HepG2 (cell line): ENCODE data around the gene NCOA5. TPM values are rescaled to one million over a fixed set of nuclear protein-coding genes. Genes with fewer than 3 reads are reported as not detected.

ENCODE experiments used
- ADNP ChIP-seq: sonication (generic); formaldehyde crosslinking; IDR thresholded peaks from 2 replicates; pipeline ENCODE4 v1.4.0; 2020; ENCODE audit warnings: missing genetic modification reagents
- BRCA1 ChIP-seq: sonication (generic); formaldehyde crosslinking; IDR thresholded peaks from 2 replicates; pipeline ENCODE4 v1.4.0; 2020; ENCODE audit warnings: missing genetic modification reagents
- CENPT ChIP-seq: sonication (generic); formaldehyde crosslinking; IDR thresholded peaks from 2 replicates; pipeline ENCODE4 v1.8.0; 2022; ENCODE audit warnings: low read depth, mild to moderate bottlenecking, moderate library complexity, missing genetic modification reagents
- GZF1 ChIP-seq: sonication (generic); formaldehyde crosslinking; IDR thresholded peaks from 2 replicates; pipeline ENCODE4 v1.5.1; 2020; ENCODE audit warnings: mild to moderate bottlenecking, missing genetic modification reagents
- KDM1A ChIP-seq: IDR thresholded peaks from 2 replicates; pipeline ENCODE4 v1.6.1; 2016; ENCODE audit warnings: missing compliant biosample characterization
- KLF12 ChIP-seq: sonication (generic); formaldehyde crosslinking; IDR thresholded peaks from 2 replicates; pipeline ENCODE4 v1.4.0; 2020; ENCODE audit warnings: missing genetic modification reagents, borderline replicate concordance
- PHB2 ChIP-seq: fragments of 450-650 bp; IDR thresholded peaks from 2 replicates; pipeline ENCODE4 v1.6.1; 2018; ENCODE audit not compliant: partially characterized antibody
- POLR2G ChIP-seq: fragments of 200-400 bp; formaldehyde crosslinking; IDR thresholded peaks from 2 replicates; pipeline ENCODE4 v1.6.1; 2018; ENCODE audit warnings: mild to moderate bottlenecking, low read depth, low read length, moderate library complexity
- TCF7 ChIP-seq: sonication (generic); IDR thresholded peaks from 2 replicates; pipeline ENCODE4 v1.6.1; 2016; ENCODE audit warnings: antibody characterized with exemption, low read depth
- ZMYM4 ChIP-seq: sonication (generic); formaldehyde crosslinking; IDR thresholded peaks from 2 replicates; pipeline ENCODE4 v1.8.1; 2023; ENCODE audit warnings: mild to moderate bottlenecking, missing genetic modification reagents
- ZNF10 ChIP-seq: sonication (generic); formaldehyde crosslinking; IDR thresholded peaks from 2 replicates; pipeline ENCODE4 v1.4.0; 2020; ENCODE audit warnings: mild to moderate bottlenecking, low read depth, missing genetic modification reagents, borderline replicate concordance
- ZNF556 ChIP-seq: sonication (generic); formaldehyde crosslinking; IDR thresholded peaks from 2 replicates; pipeline ENCODE4 v1.4.0; 2020; ENCODE audit warnings: mild to moderate bottlenecking, missing genetic modification reagents, borderline replicate concordance
- ZNF776 ChIP-seq: sonication (generic); formaldehyde crosslinking; IDR thresholded peaks from 2 replicates; pipeline ENCODE4 v1.4.0; 2020; ENCODE audit warnings: mild to moderate bottlenecking, missing genetic modification reagents
- polyA plus RNA-seq, 8 experiments: library from polyadenylated mRNA; depleted of rRNA in 3 of 8; stranded (reverse) in 7 of 8; unstranded in 1 of 8; fragments of >200 nt; fragmentation: Illumina TruSeq in 4 of 8; extraction: Trizol in 4 of 8; gene quantifications; 2 replicates each; pipeline versions ENCODE4 v1.2.1 to v1.2.3, GENCODE V29; 2011 to 2016; ENCODE audit warnings: low read depth in 4 of 8, missing spikeins in 1 of 8, mixed read lengths in 1 of 8; ENCODE audit not compliant: insufficient read depth in 1 of 8
- total RNA-seq, 5 experiments: library from RNA; depleted of rRNA; stranded (reverse); fragments of >200 nt; fragmentation: Illumina TruSeq; extraction: Trizol; gene quantifications; 2 replicates each; pipeline ENCODE4 v1.2.3, GENCODE V29; 2016; ENCODE audit warnings: low read depth in 1 of 5
- TF ChIP-seq, protein P1 (sequence below): sonication (generic); formaldehyde crosslinking; IDR thresholded peaks from 2 replicates; pipeline ENCODE4 v1.5.0; 2020; ENCODE audit warnings: mild to moderate bottlenecking, missing genetic modification reagents
- TF ChIP-seq, protein P2 (sequence below): IDR thresholded peaks from 2 replicates; pipeline ENCODE4 v1.6.1; 2016
- TF ChIP-seq, protein P3 (sequence below): sonication (generic); formaldehyde crosslinking; IDR thresholded peaks from 2 replicates; pipeline ENCODE4 v1.5.1; 2020; ENCODE audit warnings: missing genetic modification reagents, mild to moderate bottlenecking, borderline replicate concordance
- TF ChIP-seq, protein P4 (sequence below), 2 experiments: sonication (generic) in 1 of 2; formaldehyde crosslinking in 1 of 2; IDR thresholded peaks; 2 replicates each; pipeline versions ENCODE4 v1.6.1 to v1.9.0; 2014 to 2022; ENCODE audit warnings: antibody characterized with exemption in 1 of 2, borderline replicate concordance in 1 of 2, inconsistent platforms in 1 of 2, low read depth in 1 of 2, missing genetic modification reagents in 1 of 2

The NCOA5 gene
- total and polyA plus RNA-seq, 2 of the 13 experiments (the other 11 are each of a cell fraction or from before 2014, with no cell fraction given), result 16.5 to 28.4 TPM

DNA sequence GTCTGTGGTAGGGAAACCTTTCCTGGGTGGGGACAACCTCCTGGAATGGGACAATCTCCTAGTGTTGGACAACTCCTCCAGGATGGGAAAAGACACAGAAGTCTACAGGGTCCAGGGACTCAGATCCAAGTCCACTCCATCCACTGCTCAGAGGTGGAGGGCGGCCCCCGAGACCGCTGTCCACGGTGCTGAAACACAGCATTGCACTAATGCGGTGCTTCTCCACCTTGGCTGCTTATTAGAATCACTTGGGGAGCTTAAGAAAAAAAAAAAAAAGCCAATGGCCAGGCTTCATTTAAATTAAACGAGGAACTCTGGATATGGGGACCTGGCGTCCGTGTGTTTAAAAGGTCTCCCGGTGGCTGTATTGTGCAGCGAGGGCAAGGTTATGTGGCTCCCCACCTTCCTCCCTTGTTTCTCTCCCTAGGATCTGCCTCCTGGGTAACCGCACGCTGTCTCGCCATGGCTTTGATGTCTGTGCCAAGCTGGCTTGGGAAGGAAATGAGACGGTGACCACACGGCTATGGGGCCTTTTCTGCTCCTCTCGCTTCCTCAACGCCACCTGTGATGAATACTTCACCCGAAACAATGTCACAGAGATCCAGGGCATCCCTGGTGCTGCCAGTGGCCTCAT is 48.7 kb downstream of the NCOA5 start (continued):
- TF ChIP-seq, protein P1, sequence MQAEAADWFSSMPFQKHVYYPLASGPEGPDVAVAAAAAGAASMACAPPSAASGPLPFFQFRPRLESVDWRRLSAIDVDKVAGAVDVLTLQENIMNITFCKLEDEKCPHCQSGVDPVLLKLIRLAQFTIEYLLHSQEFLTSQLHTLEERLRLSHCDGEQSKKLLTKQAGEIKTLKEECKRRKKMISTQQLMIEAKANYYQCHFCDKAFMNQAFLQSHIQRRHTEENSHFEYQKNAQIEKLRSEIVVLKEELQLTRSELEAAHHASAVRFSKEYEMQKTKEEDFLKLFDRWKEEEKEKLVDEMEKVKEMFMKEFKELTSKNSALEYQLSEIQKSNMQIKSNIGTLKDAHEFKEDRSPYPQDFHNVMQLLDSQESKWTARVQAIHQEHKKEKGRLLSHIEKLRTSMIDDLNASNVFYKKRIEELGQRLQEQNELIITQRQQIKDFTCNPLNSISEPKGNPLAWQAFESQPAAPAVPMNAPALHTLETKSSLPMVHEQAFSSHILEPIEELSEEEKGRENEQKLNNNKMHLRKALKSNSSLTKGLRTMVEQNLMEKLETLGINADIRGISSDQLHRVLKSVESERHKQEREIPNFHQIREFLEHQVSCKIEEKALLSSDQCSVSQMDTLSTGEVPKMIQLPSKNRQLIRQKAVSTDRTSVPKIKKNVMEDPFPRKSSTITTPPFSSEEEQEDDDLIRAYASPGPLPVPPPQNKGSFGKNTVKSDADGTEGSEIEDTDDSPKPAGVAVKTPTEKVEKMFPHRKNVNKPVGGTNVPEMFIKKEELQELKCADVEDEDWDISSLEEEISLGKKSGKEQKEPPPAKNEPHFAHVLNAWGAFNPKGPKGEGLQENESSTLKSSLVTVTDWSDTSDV (CRISPR knock-in tag), result peak; percentile 32; the same call in 1 of the 2 replicates
- no peak for TF ChIP-seq POLR2G
- no peak for TF ChIP-seq ZNF556 (CRISPR knock-in tag)
- peak; percentile 54; the same call in 1 of the 2 replicates for TF ChIP-seq ZMYM4 (CRISPR knock-in tag)
- 0 out of 2 replicates have a peak, but pooled peaks have one; percentile 59 for TF ChIP-seq ZNF776 (CRISPR knock-in tag)
- TF ChIP-seq ADNP, result no peak
- TF ChIP-seq, protein P2, sequence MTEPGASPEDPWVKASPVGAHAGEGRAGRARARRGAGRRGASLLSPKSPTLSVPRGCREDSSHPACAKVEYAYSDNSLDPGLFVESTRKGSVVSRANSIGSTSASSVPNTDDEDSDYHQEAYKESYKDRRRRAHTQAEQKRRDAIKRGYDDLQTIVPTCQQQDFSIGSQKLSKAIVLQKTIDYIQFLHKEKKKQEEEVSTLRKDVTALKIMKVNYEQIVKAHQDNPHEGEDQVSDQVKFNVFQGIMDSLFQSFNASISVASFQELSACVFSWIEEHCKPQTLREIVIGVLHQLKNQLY (CRISPR knock-in tag), result peak; percentile 76; the same call in 1 of the 2 replicates
- TF ChIP-seq, protein P3, sequence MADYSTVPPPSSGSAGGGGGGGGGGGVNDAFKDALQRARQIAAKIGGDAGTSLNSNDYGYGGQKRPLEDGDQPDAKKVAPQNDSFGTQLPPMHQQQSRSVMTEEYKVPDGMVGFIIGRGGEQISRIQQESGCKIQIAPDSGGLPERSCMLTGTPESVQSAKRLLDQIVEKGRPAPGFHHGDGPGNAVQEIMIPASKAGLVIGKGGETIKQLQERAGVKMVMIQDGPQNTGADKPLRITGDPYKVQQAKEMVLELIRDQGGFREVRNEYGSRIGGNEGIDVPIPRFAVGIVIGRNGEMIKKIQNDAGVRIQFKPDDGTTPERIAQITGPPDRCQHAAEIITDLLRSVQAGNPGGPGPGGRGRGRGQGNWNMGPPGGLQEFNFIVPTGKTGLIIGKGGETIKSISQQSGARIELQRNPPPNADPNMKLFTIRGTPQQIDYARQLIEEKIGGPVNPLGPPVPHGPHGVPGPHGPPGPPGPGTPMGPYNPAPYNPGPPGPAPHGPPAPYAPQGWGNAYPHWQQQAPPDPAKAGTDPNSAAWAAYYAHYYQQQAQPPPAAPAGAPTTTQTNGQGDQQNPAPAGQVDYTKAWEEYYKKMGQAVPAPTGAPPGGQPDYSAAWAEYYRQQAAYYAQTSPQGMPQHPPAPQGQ (CRISPR knock-in tag), result no peak
- peak; percentile 84; the same call in 1 of the 2 replicates for TF ChIP-seq CENPT (CRISPR knock-in tag)
- no peak for TF ChIP-seq PHB2
- TF ChIP-seq TCF7, result no peak
- peak; percentile 98 for TF ChIP-seq BRCA1 (CRISPR knock-in tag)
- TF ChIP-seq, protein P4, sequence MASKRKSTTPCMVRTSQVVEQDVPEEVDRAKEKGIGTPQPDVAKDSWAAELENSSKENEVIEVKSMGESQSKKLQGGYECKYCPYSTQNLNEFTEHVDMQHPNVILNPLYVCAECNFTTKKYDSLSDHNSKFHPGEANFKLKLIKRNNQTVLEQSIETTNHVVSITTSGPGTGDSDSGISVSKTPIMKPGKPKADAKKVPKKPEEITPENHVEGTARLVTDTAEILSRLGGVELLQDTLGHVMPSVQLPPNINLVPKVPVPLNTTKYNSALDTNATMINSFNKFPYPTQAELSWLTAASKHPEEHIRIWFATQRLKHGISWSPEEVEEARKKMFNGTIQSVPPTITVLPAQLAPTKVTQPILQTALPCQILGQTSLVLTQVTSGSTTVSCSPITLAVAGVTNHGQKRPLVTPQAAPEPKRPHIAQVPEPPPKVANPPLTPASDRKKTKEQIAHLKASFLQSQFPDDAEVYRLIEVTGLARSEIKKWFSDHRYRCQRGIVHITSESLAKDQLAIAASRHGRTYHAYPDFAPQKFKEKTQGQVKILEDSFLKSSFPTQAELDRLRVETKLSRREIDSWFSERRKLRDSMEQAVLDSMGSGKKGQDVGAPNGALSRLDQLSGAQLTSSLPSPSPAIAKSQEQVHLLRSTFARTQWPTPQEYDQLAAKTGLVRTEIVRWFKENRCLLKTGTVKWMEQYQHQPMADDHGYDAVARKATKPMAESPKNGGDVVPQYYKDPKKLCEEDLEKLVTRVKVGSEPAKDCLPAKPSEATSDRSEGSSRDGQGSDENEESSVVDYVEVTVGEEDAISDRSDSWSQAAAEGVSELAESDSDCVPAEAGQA (IDR thresholded peaks at IDR 0.05; ENCODE audit: low read depth), result no peak
- TF ChIP-seq, protein P4 (CRISPR knock-in tag; IDR thresholded peaks at IDR 0.05; ENCODE audit: borderline replicate concordance), result peak; percentile 95; the same call in 1 of the 2 replicates
- TF ChIP-seq GZF1 (CRISPR knock-in tag), result peak; percentile 87; the same call in 1 of the 2 replicates
- TF ChIP-seq ZNF10, result no peak
- peak; percentile 93 for TF ChIP-seq KLF12 (CRISPR knock-in tag)
- TF ChIP-seq KDM1A (CRISPR knock-in tag), result no peak
